ENCODE results near the gene LYPD4.

The LYPD4 gene

GRCh38 chr19:41871573-41872383 lies 27.3 kb upstream of the LYPD4 start:
- peaks cover 89% of the 10 kb centered on the region for H3F3A ChIP-seq (ENCODE audit: insufficient read depth)
- H3K9me2 ChIP-seq (replicated peaks; ENCODE audit: insufficient read depth, low read length) = no peaks in the 10 kb centered on the region
- no peaks in the 10 kb centered on the region for H3K27me3 ChIP-seq (ENCODE audit: low read length)
- no peak overlapping the region for H2AFZ ChIP-seq (ENCODE audit: low read depth, low read length, severe bottlenecking)
- H3K4me2 ChIP-seq (ENCODE audit: low read depth, low read length, poor library complexity, severe bottlenecking) = no peak overlapping the region
- H3K36me3 ChIP-seq (ENCODE audit: low read length) = peaks cover 7% of the 10 kb centered on the region; the same call in 1 of the 2 replicates
- TF ChIP-seq CTCF (IDR thresholded peaks at IDR 0.05; ENCODE audit: insufficient read depth, low read length, poor library complexity, severe bottlenecking) (no peak), EZH2phosphoT487 (conservative IDR thresholded peaks at IDR 0.05; ENCODE audit: low read length) (no peak)
- peak overlapping the region; percentile 100 for H3K27ac ChIP-seq (ENCODE audit: low read depth, low read length)
- no peaks in the 10 kb centered on the region; the same call in 1 of the 2 replicates for H4K20me1 ChIP-seq (ENCODE audit: low read depth, low read length)
- H3K4me3 ChIP-seq (ENCODE audit: insufficient read depth, low read length, poor library complexity, severe bottlenecking) = no peak overlapping the region
- H3K9ac ChIP-seq (ENCODE audit: low read length) = no peak overlapping the region
- H3K79me2 ChIP-seq (ENCODE audit: insufficient read depth, low read length) = peaks cover 17% of the 10 kb centered on the region
- H3K9me3 ChIP-seq (ENCODE audit: insufficient read depth, low read length) = no peaks in the 10 kb centered on the region

- H3K9me2 ChIP-seq (replicated peaks; ENCODE audit: insufficient read depth, low read length) = no peaks in the 10 kb centered on the region
- H3K36me3 ChIP-seq (ENCODE audit: low read length) = peaks cover 7% of the 10 kb centered on the region; the same call in 1 of the 2 replicates
- no peaks in the 10 kb centered on the region for H3K27me3 ChIP-seq (ENCODE audit: low read length)
- H3K9ac ChIP-seq (ENCODE audit: low read length) = no peak overlapping the region
- no peak overlapping the region for H2AFZ ChIP-seq (ENCODE audit: low read depth, low read length, severe bottlenecking)
- no peak overlapping the region for H3K4me3 ChIP-seq (ENCODE audit: insufficient read depth, low read length, poor library complexity, severe bottlenecking)
- no peaks in the 10 kb centered on the region; the same call in 1 of the 2 replicates for H4K20me1 ChIP-seq (ENCODE audit: low read depth, low read length)
- TF ChIP-seq EZH2phosphoT487 (conservative IDR thresholded peaks at IDR 0.05; ENCODE audit: low read length) (no peak), CTCF (IDR thresholded peaks at IDR 0.05; ENCODE audit: insufficient read depth, low read length, poor library complexity, severe bottlenecking) (no peak)
- H3K9me3 ChIP-seq (ENCODE audit: insufficient read depth, low read length) = no peaks in the 10 kb centered on the region
- H3K79me2 ChIP-seq (ENCODE audit: insufficient read depth, low read length) = peaks cover 28% of the 10 kb centered on the region
- H3K27ac ChIP-seq (ENCODE audit: low read depth, low read length) = peak overlapping the region; percentile 66
- H3K4me2 ChIP-seq (ENCODE audit: low read depth, low read length, poor library complexity, severe bottlenecking) = no peak overlapping the region
- H3F3A ChIP-seq (ENCODE audit: insufficient read depth) = peaks cover 84% of the 10 kb centered on the region
These were observed 26.0 kb upstream of the LYPD4 start for GRCh38 chr19:41870401-41870873.

GRCh38 chr19:41869374-41869955 lies 25.0 kb upstream of the LYPD4 start:
- Histone ChIP-seq H2AFZ (ENCODE audit: low read depth, low read length, severe bottlenecking) (no peak overlapping the region), H3K27me3 (ENCODE audit: low read length) (no peaks in the 10 kb centered on the region), H3K9me2 (replicated peaks; ENCODE audit: insufficient read depth, low read length) (no peaks in the 10 kb centered on the region), H3K4me2 (ENCODE audit: low read depth, low read length, poor library complexity, severe bottlenecking) (no peak overlapping the region), H3K79me2 (ENCODE audit: insufficient read depth, low read length) (peaks cover 38% of the 10 kb centered on the region), H3K27ac (ENCODE audit: low read depth, low read length) (peak overlapping the region; percentile 66), H4K20me1 (ENCODE audit: low read depth, low read length) (peaks cover 5% of the 10 kb centered on the region; the same call in 1 of the 2 replicates), H3K9me3 (ENCODE audit: insufficient read depth, low read length) (no peaks in the 10 kb centered on the region), H3K36me3 (ENCODE audit: low read length) (peaks cover 12% of the 10 kb centered on the region), H3F3A (ENCODE audit: insufficient read depth) (peaks cover 88% of the 10 kb centered on the region), H3K9ac (ENCODE audit: low read length) (no peak overlapping the region; the same call in 1 of the 2 replicates), H3K4me3 (ENCODE audit: insufficient read depth, low read length, poor library complexity, severe bottlenecking) (no peak overlapping the region)
- no peak for TF ChIP-seq CTCF (IDR thresholded peaks at IDR 0.05; ENCODE audit: insufficient read depth, low read length, poor library complexity, severe bottlenecking)
- TF ChIP-seq EZH2phosphoT487 (conservative IDR thresholded peaks at IDR 0.05; ENCODE audit: low read length) = no peak

Data from SU-DHL-6 (cell line).